IMR-90 (cell line): ENCODE measurements around the gene SSH2. TPM values are rescaled to one million over a fixed set of nuclear protein-coding genes. Genes with fewer than 3 reads are reported as not detected.

Experiments
- ATAC-seq: fragments of 200-7000 bp; cut with Tn5 transposase; 2 replicates; pipeline ENCODE4 v1.9.1; 2020; ENCODE audit warnings: low read depth, mild to moderate bottlenecking, moderate library complexity
- BruUV-seq: library from RNA; stranded (reverse); fragments of 400-500 nt; replicated peaks from 2 replicates; lab custom pipeline; 2021; lab: Mats Ljungman, UMichigan
- CTCF ChIA-PET: fragments of 300-600 bp; formaldehyde crosslinking; extraction: SDS; loops from one replicate; lab custom pipeline; 2021; ENCODE audit warnings: antibody characterized with exemption; lab: Yijun Ruan, JAX
- POLR2A ChIA-PET: fragments of 300-600 bp; sonication (Branson Sonifier 250); formaldehyde crosslinking; loops from one replicate; lab custom pipeline; 2022; ENCODE audit warnings: antibody characterized with exemption; ENCODE audit not compliant: unreplicated experiment; lab: Charles Lee
- DNase-seq: peaks from one replicate; pipeline ENCODE4 v3.0.0; 2013
- H2AFZ ChIP-seq: replicated peaks from 2 replicates; pipeline ENCODE3; 2013; ENCODE audit warnings: low read length, mild to moderate bottlenecking; ENCODE audit not compliant: poor library complexity
- H2AK5ac ChIP-seq: 2 replicates; pipeline ENCODE4 v1.6.1; 2013; ENCODE audit warnings: low read depth, low read length, inconsistent platforms
- H2AK9ac ChIP-seq: replicated peaks from 2 replicates; pipeline ENCODE3; 2013; ENCODE audit warnings: mild to moderate bottlenecking, low read depth, low read length, moderate library complexity; ENCODE audit not compliant: poor library complexity
- H2BK120ac ChIP-seq: 2 replicates; pipeline ENCODE4 v1.6.1; 2013; ENCODE audit warnings: low read depth, low read length, inconsistent platforms
- H2BK15ac ChIP-seq: 3 replicates; pipeline ENCODE4 v1.6.1; 2013; ENCODE audit warnings: low read depth, low read length, inconsistent platforms
- H2BK20ac ChIP-seq: 2 replicates; pipeline ENCODE4 v1.6.1; 2013; ENCODE audit warnings: low read depth, mild to moderate bottlenecking, inconsistent platforms, low read length, moderate library complexity
- H2BK5ac ChIP-seq: 2 replicates; pipeline ENCODE4 v1.6.1; 2013; ENCODE audit warnings: mild to moderate bottlenecking, low read depth, low read length, inconsistent platforms; ENCODE audit not compliant: poor library complexity, severe bottlenecking
- H3K14ac ChIP-seq: replicated peaks from 2 replicates; pipeline ENCODE4 v1.6.1; 2013; ENCODE audit warnings: low read depth, low read length, inconsistent platforms
- H3K18ac ChIP-seq: 2 replicates; pipeline ENCODE4 v1.6.1; 2013; ENCODE audit warnings: low read depth, low read length, control low read depth
- H3K23ac ChIP-seq: 2 replicates; pipeline ENCODE4 v1.6.1; 2013; ENCODE audit warnings: low read depth, low read length, inconsistent platforms
- H3K27ac ChIP-seq: 2 replicates; pipeline ENCODE4 v1.5.1; 2013; ENCODE audit warnings: mild to moderate bottlenecking, control low read depth, low read length; ENCODE audit not compliant: insufficient read depth
- H3K27me3 ChIP-seq: 2 replicates; pipeline ENCODE4 v1.6.1; 2013; ENCODE audit warnings: low read length; ENCODE audit not compliant: control insufficient read depth, insufficient read depth
- H3K36me3 ChIP-seq: 2 replicates; pipeline ENCODE4 v1.6.1; 2013; ENCODE audit warnings: low read length, mixed read lengths; ENCODE audit not compliant: control insufficient read depth, insufficient read depth
- H3K4ac ChIP-seq: 2 replicates; pipeline ENCODE4 v1.6.1; 2013; ENCODE audit warnings: low read depth, low read length, inconsistent platforms
- H3K4me1 ChIP-seq: 2 replicates; pipeline ENCODE4 v1.6.1; 2013; ENCODE audit warnings: low read length, mixed read lengths; ENCODE audit not compliant: control insufficient read depth, insufficient read depth
- H3K4me2 ChIP-seq: 2 replicates; pipeline ENCODE4 v1.6.1; 2013; ENCODE audit warnings: low read depth, mild to moderate bottlenecking, control low read depth, low read length, moderate library complexity
- H3K4me3 ChIP-seq: 2 replicates; pipeline ENCODE4 v1.5.1; 2013; ENCODE audit warnings: low read depth, mild to moderate bottlenecking, control low read depth, low read length, moderate library complexity; ENCODE audit not compliant: insufficient read depth
- H3K56ac ChIP-seq: 2 replicates; pipeline ENCODE4 v1.6.1; 2013; ENCODE audit warnings: low read length, inconsistent platforms; ENCODE audit not compliant: insufficient read depth; ENCODE audit errors: extremely low read depth
- H3K79me1 ChIP-seq, 2 experiments: 2 replicates each; pipeline ENCODE4 v1.6.1; 2013; ENCODE audit warnings: low read length in 2 of 2, inconsistent platforms in 1 of 2, low read depth in 1 of 2
- H3K9ac ChIP-seq: 2 replicates; pipeline ENCODE4 v1.6.1; 2013; ENCODE audit warnings: low read depth, low read length, control low read depth
- H3K9me1 ChIP-seq: 2 replicates; pipeline ENCODE4 v1.6.1; 2013; ENCODE audit warnings: low read length, inconsistent platforms; ENCODE audit not compliant: insufficient read depth
- H3K9me3 ChIP-seq: 2 replicates; pipeline ENCODE4 v1.6.1; 2013; ENCODE audit warnings: low read length; ENCODE audit not compliant: control insufficient read depth, insufficient read depth
- H4K20me1 ChIP-seq: 2 replicates; pipeline ENCODE4 v1.6.1; 2013; ENCODE audit warnings: low read length, inconsistent platforms; ENCODE audit not compliant: insufficient read depth
- H4K5ac ChIP-seq: 2 replicates; pipeline ENCODE4 v1.6.1; 2013; ENCODE audit warnings: mild to moderate bottlenecking, low read depth, low read length, control low read depth
- H4K8ac ChIP-seq, 2 experiments: 2 replicates each; pipeline ENCODE4 v1.6.1; 2013; ENCODE audit warnings: low read depth in 2 of 2, low read length in 2 of 2, control low read depth in 1 of 2, inconsistent platforms in 1 of 2
- H4K91ac ChIP-seq: 2 replicates; pipeline ENCODE4 v1.6.1; 2013; ENCODE audit warnings: low read depth, low read length, inconsistent platforms; ENCODE audit not compliant: insufficient read depth
- CEBPB ChIP-seq: IDR thresholded peaks from 2 replicates; pipeline ENCODE4 v1.6.1; 2012; ENCODE audit warnings: low read depth, low read length, improper control_type of control experiment
- CTCF ChIP-seq: conservative IDR thresholded peaks from 2 replicates; pipeline ENCODE4 v1.5.1; 2012; ENCODE audit warnings: mild to moderate bottlenecking, low read depth, low read length, improper control_type of control experiment
- ELK1 ChIP-seq: fragments of 150-350 bp; IDR thresholded peaks from 2 replicates; pipeline ENCODE4 v1.6.1; 2016; ENCODE audit warnings: low read depth, mild to moderate bottlenecking, low read length, moderate library complexity, borderline replicate concordance
- FOS ChIP-seq: fragments of 150-350 bp; IDR thresholded peaks from 2 replicates; pipeline ENCODE4 v1.6.1; 2016; ENCODE audit warnings: low read depth, low read length
- MAFK ChIP-seq: IDR thresholded peaks from 2 replicates; pipeline ENCODE4 v1.6.1; 2012; ENCODE audit warnings: low read depth, low read length, improper control_type of control experiment
- MXI1 ChIP-seq: IDR thresholded peaks from 2 replicates; pipeline ENCODE4 v1.6.1; 2012; ENCODE audit warnings: low read depth, mild to moderate bottlenecking, low read length, moderate library complexity, borderline replicate concordance
- RAD21 ChIP-seq: IDR thresholded peaks from 2 replicates; pipeline ENCODE4 v1.6.1; 2012; ENCODE audit warnings: low read length, improper control_type of control experiment
- RCOR1 ChIP-seq: IDR thresholded peaks from 2 replicates; pipeline ENCODE4 v1.6.1; 2012; ENCODE audit warnings: mild to moderate bottlenecking, low read length, improper control_type of control experiment; ENCODE audit not compliant: insufficient replicate concordance
- RFX5 ChIP-seq: IDR thresholded peaks from 2 replicates; pipeline ENCODE4 v1.8.0; 2012; ENCODE audit warnings: low read depth, mild to moderate bottlenecking, low read length, moderate library complexity
- SMC3 ChIP-seq: fragments of 150-350 bp; IDR thresholded peaks from 2 replicates; pipeline ENCODE4 v1.6.1; 2016; ENCODE audit warnings: low read depth, mild to moderate bottlenecking, antibody characterized with exemption, low read length, moderate library complexity
- dilution Hi-C: fragments of 300-500 bp; cut with HindIII; formaldehyde crosslinking; loops from one replicate; pipeline ENCODE4 v1.14.3; 2018; ENCODE audit warnings: low sequenced_read_pairs; ENCODE audit not compliant: unreplicated experiment
- in situ Hi-C: fragments of 300-500 bp; cut with MboI; formaldehyde crosslinking; loops from 3 replicates; pipeline ENCODE4 v1.14.3; 2019; ENCODE audit warnings: low sequenced_read_pairs, inconsistent platforms, mixed read lengths
- intact Hi-C: fragments of 100-400 bp; cut with micrococcal nuclease; formaldehyde crosslinking; loops from 2 replicates; pipeline ENCODE4 v1.10.0; 2022
- polyA plus RNA-seq, 3 experiments: library from polyadenylated mRNA; depleted of rRNA; stranded (reverse); fragments of >200 nt; gene quantifications; 2 replicates each; pipeline ENCODE4 v1.2.3, GENCODE V29; 2012; ENCODE audit warnings: low replicate concordance in 1 of 3
- total RNA-seq: library from RNA; depleted of rRNA; stranded (reverse); fragments of >200 nt; gene quantifications from 2 replicates; pipeline ENCODE4 v1.2.3, GENCODE V29; 2012

The SSH2 gene
- total and polyA plus RNA-seq, 2 of the 4 experiments (the other 2 are of a cell fraction): 9.3 TPM

GRCh38 chr17:29717817-29718216, 212.2 kb downstream of the SSH2 start:
- DNase-seq (no peak), ATAC-seq (no peak)
- peaks cover 3 to 14% of the 10 kb centered on the region in 2 experiments; a peak in 3 of 4 replicates for H3K79me1 ChIP-seq
- POLR2A ChIA-PET: no interaction called here
- no peak overlapping the region for H3K27ac ChIP-seq
- H2BK5ac ChIP-seq: no peak overlapping the region
- H4K20me1 ChIP-seq: no peaks in the 10 kb centered on the region
- H4K5ac ChIP-seq: no peak overlapping the region
- TF ChIP-seq MAFK (no peak), CTCF (no peak), MXI1 (no peak), RCOR1 (no peak), RFX5 (no peak), ELK1 (no peak), RAD21 (no peak), SMC3 (no peak), FOS (no peak), CEBPB (no peak)
- no peak overlapping the region for H2BK20ac ChIP-seq
- H3K56ac ChIP-seq: no peak overlapping the region
- H2AK9ac ChIP-seq: no peak overlapping the region
- in situ Hi-C loops (no loop called here), dilution Hi-C loops (no loop called here), intact Hi-C loops (loop anchor here (5.0 kb wide), 1 partner anchor 34 kb away; no protein-coding TSS in a partner anchor)
- 0 out of 2 replicates have a peak, but pooled peaks cover 3% of the 10 kb centered on the region for H3K9me1 ChIP-seq
- no peak overlapping the region for H3K9ac ChIP-seq
- no peak overlapping the region for H3K18ac ChIP-seq
- H3K27me3 ChIP-seq: no peaks in the 10 kb centered on the region
- H2AFZ ChIP-seq: no peak overlapping the region
- peaks cover 2% of the 10 kb centered on the region; the same call in 1 of the 2 replicates for H3K4me1 ChIP-seq
- H4K8ac ChIP-seq: no peak overlapping the region
- H2BK15ac ChIP-seq: no peak overlapping the region
- H3K9me3 ChIP-seq: no peaks in the 10 kb centered on the region
- CTCF ChIA-PET: no interaction called here
- no peak overlapping the region for H3K23ac ChIP-seq
- no peak overlapping the region for H4K91ac ChIP-seq
- H3K4me3 ChIP-seq: no peak overlapping the region
- BruUV-seq: no TSS peak
- no peak overlapping the region for H3K14ac ChIP-seq
- H2BK120ac ChIP-seq: no peak overlapping the region
- H3K36me3 ChIP-seq: peaks cover 2% of the 10 kb centered on the region; the same call in 1 of the 2 replicates
- no peak overlapping the region for H2AK5ac ChIP-seq
- no peak overlapping the region for H3K4ac ChIP-seq
- H3K4me2 ChIP-seq: no peak overlapping the region
